Activated gamma-delta T cell treated with anti-CD3 and anti-CD28 coated beads, Interleukin-2, amount 50 U/mL, for 16 hours (primary cell): ENCODE measurements around the gene SPEF2.
"Not testable (repeated sequence)": the region's sequence is repeated elsewhere in the genome, so short reads cannot be mapped to it uniquely, and the experiment has no call there.

Source experiments
- DNase-seq: peaks from one replicate; pipeline ENCODE4 v3.0.0-alpha.2; 2020; ENCODE audit warnings: low read depth

SPEF2 gene

GRCh38 chr5:35854248-35854647 is 236.6 kb downstream of the SPEF2 start:
- peak; percentile 65 for DNase-seq

DNA sequence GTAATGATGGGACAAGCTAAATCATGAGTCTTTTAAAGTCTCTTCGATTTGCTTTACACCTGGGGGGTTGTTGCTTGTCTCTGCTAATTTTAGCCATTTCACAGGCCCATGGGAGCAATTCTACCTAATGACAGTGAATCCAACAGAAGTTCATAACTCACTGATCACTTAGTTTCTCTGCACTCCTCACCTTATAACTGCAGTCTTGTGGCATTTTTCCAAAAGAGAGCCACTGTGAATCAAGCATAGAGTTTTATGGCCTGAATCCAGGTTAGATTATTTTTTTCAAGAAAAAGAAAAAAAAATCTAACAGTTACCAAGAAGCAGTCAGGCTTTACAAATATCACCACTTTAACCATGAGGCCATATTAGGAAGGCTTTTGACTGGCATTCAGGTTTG is 237.5 kb downstream of the SPEF2 start:
- no peak for DNase-seq

DNA sequence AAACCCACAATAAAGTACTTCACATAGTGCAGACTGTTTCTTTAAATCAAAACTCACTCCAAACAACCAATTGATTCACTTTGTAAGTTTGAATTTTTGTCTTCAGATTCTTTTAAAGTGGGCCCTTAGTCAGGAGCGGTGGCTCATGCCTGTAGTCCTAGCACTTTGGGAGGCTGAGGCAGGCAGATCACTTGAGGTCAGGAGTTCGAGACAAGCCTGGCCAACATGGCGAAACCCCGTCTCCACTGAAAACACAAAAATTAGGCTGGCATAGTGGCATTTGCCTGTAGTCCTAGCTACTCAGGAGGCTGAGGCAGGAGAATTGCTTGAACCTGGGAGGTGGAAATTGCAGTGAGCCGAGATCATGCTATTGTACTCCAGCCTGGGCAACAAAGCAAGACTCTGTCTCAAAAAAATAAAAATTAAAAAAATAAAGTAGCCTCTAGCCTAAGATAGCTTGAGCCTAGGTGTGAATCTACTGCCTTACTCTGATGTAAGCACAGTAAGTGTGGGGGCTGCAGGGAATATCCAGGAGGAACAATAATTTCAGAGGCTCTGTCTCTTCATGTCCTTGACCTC is 238.6 kb downstream of the SPEF2 start:
- DNase-seq, result not testable (repeated sequence)

DNA sequence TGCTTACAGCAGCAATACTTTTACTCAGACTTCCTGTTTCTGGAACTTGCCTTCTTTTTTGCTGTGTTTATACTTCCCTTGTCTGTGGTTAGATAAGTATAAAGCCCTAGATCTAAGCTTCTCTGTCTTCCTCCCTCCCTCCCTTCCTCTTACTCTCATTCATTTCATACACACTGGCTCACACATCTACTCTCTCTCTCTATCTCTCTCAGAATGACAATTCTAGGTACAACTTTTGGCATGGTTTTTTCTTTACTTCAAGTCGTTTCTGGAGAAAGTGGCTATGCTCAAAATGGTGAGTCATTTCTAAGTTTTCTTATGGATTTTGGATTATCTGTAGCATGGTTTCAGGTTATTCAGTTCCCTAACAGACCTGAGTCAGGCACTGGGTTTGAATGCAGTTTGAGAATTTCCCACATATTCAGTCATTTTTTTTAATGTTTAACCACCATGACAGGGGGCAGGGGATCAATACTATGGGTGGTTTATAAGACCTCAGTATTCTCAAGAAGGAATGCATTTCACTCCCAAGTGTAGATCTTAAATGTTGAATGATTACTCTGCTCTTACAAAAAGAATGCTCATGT is 239.2 kb downstream of the SPEF2 start, which contains the start of gene IL7R:
Gene IL7R, plus strand, starts transcription at position 127 of the 587 bp plus-strand sequence. Its CDS starts 87 bp downstream, at position 214.
- no peak for DNase-seq

- DNase-seq, result no peak
These were observed 240.0 kb downstream of the SPEF2 start for GRCh38 chr5:35857606-35858205.

- no peak for DNase-seq
These were observed 241.5 kb downstream of the SPEF2 start for GRCh38 chr5:35859101-35859661.

DNA sequence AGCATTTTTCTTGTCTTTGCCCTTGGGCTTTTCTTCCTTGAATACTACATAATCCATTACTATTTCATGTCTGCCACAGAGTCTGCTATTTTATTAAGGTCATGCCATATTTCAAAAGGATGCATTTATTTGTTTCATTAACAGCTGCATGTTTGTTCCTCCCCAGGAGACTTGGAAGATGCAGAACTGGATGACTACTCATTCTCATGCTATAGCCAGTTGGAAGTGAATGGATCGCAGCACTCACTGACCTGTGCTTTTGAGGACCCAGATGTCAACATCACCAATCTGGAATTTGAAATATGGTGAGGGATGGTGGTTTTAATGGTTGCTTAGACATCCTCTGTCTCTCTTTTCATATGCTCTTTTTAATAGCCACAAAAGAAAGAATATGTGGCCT is 243.0 kb downstream of the SPEF2 start:
- no peak for DNase-seq

- DNase-seq, result no peak
These were observed 244.1 kb downstream of the SPEF2 start for GRCh38 chr5:35861718-35862117.

GRCh38 chr5:35862126-35862525 is 244.5 kb downstream of the SPEF2 start:
- no peak for DNase-seq

- DNase-seq, result no peak
These were observed 245.5 kb downstream of the SPEF2 start for GRCh38 chr5:35863159-35863558.
